ENCODE measurements around the gene SCGB3A1. TPM values are rescaled to one million over a fixed set of nuclear protein-coding genes. Genes with fewer than 3 reads are reported as not detected.

The SCGB3A1 gene
- total RNA-seq, 1 donor from 2014 or later, result not detected

DNA sequence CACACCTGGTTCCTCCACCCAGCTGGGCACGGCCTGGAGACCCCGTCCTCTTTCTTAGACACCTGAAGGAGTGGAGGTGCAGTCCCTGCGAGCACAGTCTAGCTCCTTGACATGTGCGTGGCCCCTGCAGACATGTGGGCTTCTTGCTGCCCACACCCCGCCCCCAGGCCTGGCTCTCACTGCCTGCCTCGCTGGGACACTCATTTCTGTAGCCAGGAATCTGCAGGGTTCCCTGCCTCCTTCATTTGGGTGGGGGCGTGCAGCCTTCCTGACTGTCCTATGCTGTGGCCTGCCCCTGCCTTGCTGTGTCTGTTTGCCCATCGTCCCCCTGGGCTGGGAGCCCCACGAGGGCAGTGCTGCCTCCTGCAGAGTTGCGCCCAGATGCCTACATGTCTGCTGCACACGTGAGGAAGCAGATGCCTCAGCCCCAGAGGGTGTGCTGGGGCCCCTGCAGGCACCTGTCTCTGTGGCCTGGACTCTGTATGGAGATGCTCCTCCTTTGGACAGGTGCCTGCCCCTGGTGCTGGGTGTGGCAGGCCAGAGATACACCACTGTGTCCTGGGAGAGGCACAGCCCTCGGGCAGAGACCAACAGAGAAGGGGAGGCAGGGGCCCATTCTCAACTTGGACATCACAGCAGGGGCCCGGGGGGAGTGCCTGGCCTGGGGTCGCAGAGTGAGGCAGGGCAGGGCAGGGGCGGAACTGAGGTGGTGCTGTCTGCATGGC, 35.5 kb upstream of the SCGB3A1 start:
- no peak overlapping the region for H3K4me3 Mint-ChIP-seq (ENCODE audit: low read depth)
- H3K27ac Mint-ChIP-seq, result no peak overlapping the region
- TF ChIP-seq, protein P1, sequence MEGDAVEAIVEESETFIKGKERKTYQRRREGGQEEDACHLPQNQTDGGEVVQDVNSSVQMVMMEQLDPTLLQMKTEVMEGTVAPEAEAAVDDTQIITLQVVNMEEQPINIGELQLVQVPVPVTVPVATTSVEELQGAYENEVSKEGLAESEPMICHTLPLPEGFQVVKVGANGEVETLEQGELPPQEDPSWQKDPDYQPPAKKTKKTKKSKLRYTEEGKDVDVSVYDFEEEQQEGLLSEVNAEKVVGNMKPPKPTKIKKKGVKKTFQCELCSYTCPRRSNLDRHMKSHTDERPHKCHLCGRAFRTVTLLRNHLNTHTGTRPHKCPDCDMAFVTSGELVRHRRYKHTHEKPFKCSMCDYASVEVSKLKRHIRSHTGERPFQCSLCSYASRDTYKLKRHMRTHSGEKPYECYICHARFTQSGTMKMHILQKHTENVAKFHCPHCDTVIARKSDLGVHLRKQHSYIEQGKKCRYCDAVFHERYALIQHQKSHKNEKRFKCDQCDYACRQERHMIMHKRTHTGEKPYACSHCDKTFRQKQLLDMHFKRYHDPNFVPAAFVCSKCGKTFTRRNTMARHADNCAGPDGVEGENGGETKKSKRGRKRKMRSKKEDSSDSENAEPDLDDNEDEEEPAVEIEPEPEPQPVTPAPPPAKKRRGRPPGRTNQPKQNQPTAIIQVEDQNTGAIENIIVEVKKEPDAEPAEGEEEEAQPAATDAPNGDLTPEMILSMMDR (IDR thresholded peaks at IDR 0.05; ENCODE audit: unreplicated experiment), result no peak
- no peak for DNase-seq (ENCODE audit: low spot score, unreplicated experiment)
- no peaks in the 10 kb centered on the region for H3K36me3 Mint-ChIP-seq (ENCODE audit: insufficient read depth)
- H3K9me3 Mint-ChIP-seq (ENCODE audit: low read depth), result no peaks in the 10 kb centered on the region
- H3K27me3 Mint-ChIP-seq, result peaks cover 14% of the 10 kb centered on the region
- no peaks in the 10 kb centered on the region for H3K4me1 Mint-ChIP-seq (ENCODE audit: low read depth)

DNA sequence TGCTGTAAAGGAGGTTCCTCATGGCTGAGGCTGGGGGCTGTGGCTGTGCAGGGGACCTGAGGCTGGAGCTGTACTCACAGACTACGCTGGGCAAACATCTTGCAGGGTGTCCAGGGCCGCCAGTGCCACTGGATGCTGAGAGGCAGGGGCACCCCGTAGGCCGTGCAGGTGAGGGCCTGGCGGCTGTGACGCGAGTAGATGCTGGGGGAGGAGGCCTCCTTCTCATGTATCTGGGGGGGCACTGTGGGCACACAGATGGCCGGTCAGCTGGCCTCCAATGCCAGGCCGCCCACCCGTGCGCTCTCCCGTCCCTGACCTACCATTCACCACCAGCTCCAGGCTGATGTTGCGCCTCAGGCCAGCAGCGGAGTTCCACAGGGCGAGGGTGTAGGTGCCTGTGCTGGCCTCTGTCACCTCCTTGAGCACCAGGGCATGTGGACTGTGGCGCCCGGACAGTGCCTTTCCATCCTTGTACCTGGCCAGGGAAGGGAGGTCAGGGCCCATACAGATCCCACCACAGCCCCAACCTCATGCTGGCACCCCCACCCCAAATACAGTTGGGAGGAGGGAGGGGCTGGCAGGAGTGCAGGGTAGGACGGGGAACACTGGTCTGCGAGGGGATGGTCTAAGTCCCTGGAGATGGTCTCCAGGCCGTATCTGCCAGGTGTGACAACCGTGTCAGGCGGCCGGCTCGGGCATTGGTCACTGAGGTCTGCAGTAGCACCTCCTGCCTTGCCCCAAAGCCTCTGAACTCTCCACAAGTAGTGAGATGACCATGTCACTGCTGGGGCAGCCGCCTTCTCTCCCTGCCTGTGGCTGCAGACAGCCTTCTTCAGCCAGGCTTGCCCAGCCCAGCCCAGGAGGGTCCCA, 34.7 kb upstream of the SCGB3A1 start:
- TF ChIP-seq, protein P1 (IDR thresholded peaks at IDR 0.05; ENCODE audit: unreplicated experiment), result no peak
- Mint-ChIP-seq H3K27ac (no peak overlapping the region), H3K9me3 (ENCODE audit: low read depth) (no peaks in the 10 kb centered on the region)

DNA sequence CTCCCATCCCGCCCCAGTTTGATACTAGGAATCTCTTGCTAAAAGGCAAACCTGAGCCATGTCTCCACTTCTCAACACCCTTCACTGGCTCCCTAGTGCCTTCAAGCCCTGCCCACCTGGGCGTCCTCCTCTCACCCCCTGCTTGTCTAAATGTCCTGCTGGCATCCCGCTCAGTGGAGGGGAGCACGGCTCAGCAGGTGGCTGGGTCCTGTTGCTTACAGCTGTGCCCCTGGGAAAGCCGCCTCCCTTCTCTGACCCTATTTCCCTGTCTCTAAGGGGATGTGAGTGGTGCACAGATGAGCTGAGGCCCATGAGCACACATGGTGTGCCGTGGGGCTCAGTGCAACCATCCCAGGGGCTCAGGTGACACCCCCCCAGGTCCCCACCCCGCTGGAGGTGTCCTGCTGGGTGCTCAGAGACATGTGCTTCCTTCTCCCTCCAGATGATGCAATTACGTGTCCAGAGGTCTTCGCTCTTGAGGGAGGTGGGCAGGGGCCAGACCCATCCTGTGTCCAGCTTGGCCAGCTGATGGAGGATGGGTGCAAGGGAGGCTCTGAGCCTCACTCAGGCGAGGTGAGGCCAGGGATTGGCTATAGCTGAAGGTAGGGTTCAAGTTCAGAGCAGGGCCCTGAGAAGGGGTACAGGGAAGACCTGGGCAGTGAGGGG, 34.0 kb upstream of the SCGB3A1 start:
- no peak for DNase-seq (ENCODE audit: low spot score, unreplicated experiment)
- TF ChIP-seq, protein P1 (IDR thresholded peaks at IDR 0.05; ENCODE audit: unreplicated experiment), result no peak
- peaks cover 19% of the 10 kb centered on the region for H3K27me3 Mint-ChIP-seq
- no peaks in the 10 kb centered on the region for H3K4me1 Mint-ChIP-seq (ENCODE audit: low read depth)
- no peak overlapping the region for H3K27ac Mint-ChIP-seq
- no peak overlapping the region for H3K4me3 Mint-ChIP-seq (ENCODE audit: low read depth)
- H3K36me3 Mint-ChIP-seq (ENCODE audit: insufficient read depth), result no peaks in the 10 kb centered on the region
- no peaks in the 10 kb centered on the region for H3K9me3 Mint-ChIP-seq (ENCODE audit: low read depth)

More for the DNA sequence above, 34.7 kb upstream of the SCGB3A1 start:
- no peak for DNase-seq (ENCODE audit: low spot score, unreplicated experiment)
- Mint-ChIP-seq H3K4me1 (ENCODE audit: low read depth) (no peaks in the 10 kb centered on the region), H3K27me3 (peaks cover 14% of the 10 kb centered on the region), H3K4me3 (ENCODE audit: low read depth) (no peak overlapping the region), H3K36me3 (ENCODE audit: insufficient read depth) (no peaks in the 10 kb centered on the region)

DNA sequence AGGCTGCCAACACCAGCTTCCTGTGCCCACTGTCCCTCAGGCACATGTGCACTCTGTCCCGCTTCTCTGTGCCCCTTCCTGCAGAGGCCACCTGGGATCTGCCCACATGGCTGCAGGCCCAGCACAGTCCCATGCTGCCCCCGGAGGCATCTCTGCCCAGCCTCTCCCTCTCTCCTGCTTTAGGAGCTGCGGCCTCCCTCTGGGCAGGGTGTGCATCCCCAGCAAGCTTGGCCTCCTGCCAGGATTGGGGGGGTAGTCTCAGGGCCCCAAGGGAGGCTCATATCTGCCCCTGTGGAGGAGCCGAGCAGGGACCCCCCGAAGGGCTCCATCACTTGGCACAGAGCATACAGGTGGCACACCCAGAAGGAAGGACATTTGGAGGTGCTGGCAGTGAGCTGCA, 33.3 kb upstream of the SCGB3A1 start:
- no peak for DNase-seq (ENCODE audit: low spot score, unreplicated experiment)
- H3K4me1 Mint-ChIP-seq (ENCODE audit: low read depth), result no peaks in the 10 kb centered on the region
- H3K9me3 Mint-ChIP-seq (ENCODE audit: low read depth), result no peaks in the 10 kb centered on the region
- H3K36me3 Mint-ChIP-seq (ENCODE audit: insufficient read depth), result no peaks in the 10 kb centered on the region
- no peak overlapping the region for H3K27ac Mint-ChIP-seq
- TF ChIP-seq, protein P1 (IDR thresholded peaks at IDR 0.05; ENCODE audit: unreplicated experiment), result no peak
- peaks cover 25% of the 10 kb centered on the region for H3K27me3 Mint-ChIP-seq
- no peak overlapping the region for H3K4me3 Mint-ChIP-seq (ENCODE audit: low read depth)

DNA sequence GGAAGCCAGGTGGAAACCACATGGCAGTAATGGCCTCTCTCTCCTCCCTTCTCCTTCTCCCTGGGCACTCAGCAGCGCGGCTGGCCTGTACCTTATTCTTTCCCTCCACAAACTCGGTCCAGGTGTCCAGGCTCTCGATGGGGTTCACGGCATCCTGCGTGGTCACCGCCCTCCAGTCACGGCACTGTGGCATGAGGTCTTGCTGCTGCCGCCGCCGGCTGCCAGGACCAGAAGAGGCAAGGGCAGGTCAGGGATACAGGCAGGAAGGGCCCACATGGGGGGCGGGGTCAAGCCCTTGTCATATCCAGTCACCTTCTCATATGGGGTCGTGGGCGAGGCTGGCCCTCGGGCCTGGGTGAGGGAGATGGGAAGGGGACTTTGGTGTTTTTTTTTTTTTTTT, 32.5 kb upstream of the SCGB3A1 start:
- Mint-ChIP-seq H3K36me3 (ENCODE audit: insufficient read depth) (no peaks in the 10 kb centered on the region), H3K4me3 (ENCODE audit: low read depth) (no peak overlapping the region), H3K9me3 (ENCODE audit: low read depth) (no peaks in the 10 kb centered on the region), H3K27ac (no peak overlapping the region), H3K4me1 (ENCODE audit: low read depth) (no peaks in the 10 kb centered on the region), H3K27me3 (peaks cover 27% of the 10 kb centered on the region)
- DNase-seq (ENCODE audit: low spot score, unreplicated experiment), result no peak
- TF ChIP-seq, protein P1 (IDR thresholded peaks at IDR 0.05; ENCODE audit: unreplicated experiment), result no peak
